ENCODE measurements around the gene RALGPS1. TPM values are rescaled to one million over a fixed set of nuclear protein-coding genes. Genes with fewer than 3 reads are reported as not detected.

The RALGPS1 gene
- total RNA-seq, 1 experiment from 2014 or later = 18.6 TPM

GRCh38 chr9:127136880-127137639 lies 222.5 kb downstream of the RALGPS1 start:
- H3T11ph ChIP-seq (ENCODE audit: low read length) = no peak overlapping the region
- H3K27ac Mint-ChIP-seq = peak overlapping the region in 1 of 3 experiments; percentile 78; a peak in 1 of 7 replicates
- peak; percentile 12 for DNase-seq

More at GRCh38 chr9:127136880-127137639, 222.5 kb downstream of the RALGPS1 start:
- no peak overlapping the region for H3K23ac ChIP-seq (ENCODE audit: insufficient read length, low read depth, low read length)
- Mint-ChIP-seq H3K4me3 (no peak overlapping the region), H3K9me3 (no peaks in the 10 kb centered on the region), H3K36me3 (ENCODE audit: insufficient read depth in 1 of 3, low read depth in 3 of 3) (no peaks in the 10 kb centered on the region), H3K27me3 (ENCODE audit: low read depth) (no peaks in the 10 kb centered on the region), H3K4me1 (peaks cover 25 to 41% of the 10 kb centered on the region in 2 experiments)
- no peaks in the 10 kb centered on the region for H3K27me3 ChIP-seq (ENCODE audit: insufficient read depth, low read length)
- no peak overlapping the region for H3K4me2 ChIP-seq (ENCODE audit: insufficient read depth, insufficient read length, low read length)
- no peak overlapping the region for H2AFZ ChIP-seq (ENCODE audit: low read length)
- peaks cover under 1% of the 10 kb centered on the region; the same call in 1 of the 2 replicates for H3K4me1 ChIP-seq (ENCODE audit: insufficient read depth, low read length)
- H4K5ac ChIP-seq (ENCODE audit: insufficient read length, low read depth, low read length) = no peak overlapping the region
- no peak overlapping the region for H2BK5ac ChIP-seq (ENCODE audit: insufficient read length, low read length)
- no CpG with 5 or more reads among the region's 5 CpGs for WGBS (ENCODE audit: extremely low coverage, insufficient read length, low lambda C conversion rate)
- H4K91ac ChIP-seq (ENCODE audit: insufficient read length, low read depth, low read length) = no peak overlapping the region
- H3K23me2 ChIP-seq (ENCODE audit: insufficient read length, low read depth, low read length, poor library complexity, severe bottlenecking) = no peaks in the 10 kb centered on the region
- no peaks in the 10 kb centered on the region for H4K20me1 ChIP-seq (ENCODE audit: control insufficient read depth, insufficient read depth, insufficient read length)
- H3K9me3 ChIP-seq (ENCODE audit: control insufficient read depth, low read depth, low read length) = no peaks in the 10 kb centered on the region
- no peaks in the 10 kb centered on the region for H3K79me2 ChIP-seq (ENCODE audit: insufficient read depth, low read length)
- no peak overlapping the region for H2AK5ac ChIP-seq (ENCODE audit: insufficient read length, low read length)
- H3K79me1 ChIP-seq (ENCODE audit: insufficient read depth, low read depth, low read length, poor library complexity, severe bottlenecking) = no peaks in the 10 kb centered on the region
- no peak overlapping the region for H3K27ac ChIP-seq (ENCODE audit: insufficient read length, low read depth, low read length)
- H2BK120ac ChIP-seq (ENCODE audit: low read depth, low read length, poor library complexity, severe bottlenecking) = no peak overlapping the region
- no peak overlapping the region for H2BK12ac ChIP-seq (ENCODE audit: insufficient read length, low read depth, low read length)
- no peak for TF ChIP-seq CTCF (conservative IDR thresholded peaks at IDR 0.05)
- no peak overlapping the region; the same call in 1 of the 2 replicates for H3K14ac ChIP-seq (ENCODE audit: insufficient read depth, low read length)
- H2BK20ac ChIP-seq (ENCODE audit: low read depth, low read length, poor library complexity, severe bottlenecking) = no peak overlapping the region
- no peak overlapping the region for H3K56ac ChIP-seq (ENCODE audit: insufficient read length, low read depth, low read length)
- H3K4ac ChIP-seq (ENCODE audit: low read depth, low read length) = no peak overlapping the region
- no peak overlapping the region for H2BK15ac ChIP-seq (ENCODE audit: low read depth, low read length)
- no peak overlapping the region for H4K8ac ChIP-seq (replicated peaks; ENCODE audit: insufficient read length, low read depth, low read length)
- no peak overlapping the region for H3K18ac ChIP-seq (ENCODE audit: insufficient read length, low read depth, low read length)
- no peak overlapping the region for H3K9ac ChIP-seq (ENCODE audit: extremely low read depth, insufficient read length, low read length)

Data from H9 (cell line).